ENCODE data around the gene ZNF519. TPM values are rescaled to one million over a fixed set of nuclear protein-coding genes. Genes with fewer than 3 reads are reported as not detected.
"Not testable (repeated sequence)": the region's sequence is repeated elsewhere in the genome, so short reads cannot be mapped to it uniquely, and the experiment has no call there.

Gene ZNF519
- total and polyA plus RNA-seq, 2 donors (not counting 1 experiment from before 2014, with no cell fraction given) = 5.4 to 19.5 TPM

DNA sequence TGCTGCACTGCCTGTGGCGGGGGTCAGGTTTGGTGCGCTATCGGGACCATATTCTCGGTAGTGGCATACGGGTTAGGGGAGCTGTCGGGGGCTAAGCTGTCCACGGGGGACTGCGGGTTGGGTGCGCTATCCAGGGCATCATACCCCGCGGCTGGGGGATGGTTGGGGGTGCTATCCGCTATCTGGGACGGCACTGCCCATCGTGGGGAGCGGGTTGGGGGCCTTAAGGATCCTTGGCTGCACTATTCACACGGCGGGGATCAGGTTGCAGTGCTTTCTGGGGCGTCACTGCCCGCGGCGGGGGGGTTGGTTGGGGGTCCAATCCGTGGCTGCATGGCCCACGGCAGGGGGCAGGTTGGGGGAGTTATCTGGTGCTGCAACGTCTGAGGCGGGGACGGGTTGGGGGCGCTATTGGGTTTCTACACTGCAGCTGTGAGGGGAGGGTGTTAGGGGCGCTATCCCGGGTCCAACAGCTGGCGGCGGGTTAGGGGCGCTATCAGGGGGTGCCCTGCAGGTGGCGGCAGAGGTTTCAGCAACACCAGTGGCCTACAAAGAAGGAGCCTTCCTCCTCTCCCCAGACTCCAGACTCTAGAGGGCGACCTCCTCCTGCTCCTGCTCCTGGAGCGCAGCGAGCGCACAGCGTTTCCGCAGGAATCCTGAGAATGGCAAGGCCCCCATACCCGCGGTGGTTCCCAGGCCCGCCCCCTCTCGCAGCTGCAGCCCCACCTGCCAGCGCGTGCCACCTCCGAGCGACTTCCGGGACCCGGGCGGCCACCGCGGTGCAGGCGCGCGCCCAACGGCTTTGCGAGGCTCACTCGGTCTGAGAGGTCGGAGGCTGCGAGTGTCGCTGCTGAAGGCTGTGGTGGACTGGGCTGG, 46.3 kb upstream of the ZNF519 start:
- 28% methylated on average over 46 of the region's 61 CpGs for WGBS (ENCODE audit: insufficient coverage)
- POLR2A ChIA-PET; intact Hi-C loops (cut with micrococcal nuclease); H3K79me2 ChIP-seq (ENCODE audit: control insufficient read depth, insufficient read depth, low read length); H3K27me3 Mint-ChIP-seq; H3K4me1 ChIP-seq (ENCODE audit: control insufficient read depth in 2 of 2, insufficient read depth in 2 of 2, low read length in 2 of 2); H3K27me3 ChIP-seq (replicated peaks in 1 of 4; ENCODE audit: control extremely low read depth in 1 of 4, control insufficient read depth in 3 of 4, insufficient read depth in 4 of 4, low read length in 3 of 4); H3K4me1 Mint-ChIP-seq; CTCF ChIA-PET; H3K9me3 ChIP-seq (ENCODE audit: control extremely low read depth in 1 of 3, control insufficient read depth in 2 of 3, insufficient read depth in 1 of 3, low read length in 2 of 3); H3K27ac ChIP-seq (ENCODE audit: low read length in 2 of 2); H3K9me3 Mint-ChIP-seq (ENCODE audit: insufficient read depth); H4K20me1 ChIP-seq (ENCODE audit: control insufficient read depth, insufficient read depth, low read length, poor library complexity, severe bottlenecking); H3K36me3 ChIP-seq (replicated peaks in 1 of 2; ENCODE audit: control extremely low read depth in 1 of 2, control insufficient read depth in 1 of 2, extremely low read depth in 1 of 2, insufficient read depth in 2 of 2, low read length in 1 of 2): not testable (repeated sequence)
- Mint-ChIP-seq H3K27ac (peak overlapping the region; percentile 75), H3K4me3 (peak overlapping the region; percentile 89)
- ATAC-seq (ENCODE audit: low read depth) (peak; percentile 74), DNase-seq (peak; percentile 79)
- Histone ChIP-seq H3K4me2 (replicated peaks; ENCODE audit: low read depth, low read length, poor library complexity, severe bottlenecking) (peak overlapping the region; percentile 50), H3K4me3 (ENCODE audit: control extremely low read depth in 1 of 5, extremely low read depth in 1 of 5, insufficient read depth in 1 of 5, low read depth in 2 of 5, low read length in 4 of 5) (peak overlapping the region in 4 of 5 experiments; percentile 25 to 60 (median 42)), H3K9ac (ENCODE audit: low read length) (peak overlapping the region; percentile 61), H2AFZ (ENCODE audit: insufficient read depth, low read depth, low read length, poor library complexity, severe bottlenecking) (peak overlapping the region; percentile 62)
- TF ChIP-seq, protein P1, sequence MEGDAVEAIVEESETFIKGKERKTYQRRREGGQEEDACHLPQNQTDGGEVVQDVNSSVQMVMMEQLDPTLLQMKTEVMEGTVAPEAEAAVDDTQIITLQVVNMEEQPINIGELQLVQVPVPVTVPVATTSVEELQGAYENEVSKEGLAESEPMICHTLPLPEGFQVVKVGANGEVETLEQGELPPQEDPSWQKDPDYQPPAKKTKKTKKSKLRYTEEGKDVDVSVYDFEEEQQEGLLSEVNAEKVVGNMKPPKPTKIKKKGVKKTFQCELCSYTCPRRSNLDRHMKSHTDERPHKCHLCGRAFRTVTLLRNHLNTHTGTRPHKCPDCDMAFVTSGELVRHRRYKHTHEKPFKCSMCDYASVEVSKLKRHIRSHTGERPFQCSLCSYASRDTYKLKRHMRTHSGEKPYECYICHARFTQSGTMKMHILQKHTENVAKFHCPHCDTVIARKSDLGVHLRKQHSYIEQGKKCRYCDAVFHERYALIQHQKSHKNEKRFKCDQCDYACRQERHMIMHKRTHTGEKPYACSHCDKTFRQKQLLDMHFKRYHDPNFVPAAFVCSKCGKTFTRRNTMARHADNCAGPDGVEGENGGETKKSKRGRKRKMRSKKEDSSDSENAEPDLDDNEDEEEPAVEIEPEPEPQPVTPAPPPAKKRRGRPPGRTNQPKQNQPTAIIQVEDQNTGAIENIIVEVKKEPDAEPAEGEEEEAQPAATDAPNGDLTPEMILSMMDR (IDR thresholded peaks at IDR 0.05) = peak; percentile 23

DNA sequence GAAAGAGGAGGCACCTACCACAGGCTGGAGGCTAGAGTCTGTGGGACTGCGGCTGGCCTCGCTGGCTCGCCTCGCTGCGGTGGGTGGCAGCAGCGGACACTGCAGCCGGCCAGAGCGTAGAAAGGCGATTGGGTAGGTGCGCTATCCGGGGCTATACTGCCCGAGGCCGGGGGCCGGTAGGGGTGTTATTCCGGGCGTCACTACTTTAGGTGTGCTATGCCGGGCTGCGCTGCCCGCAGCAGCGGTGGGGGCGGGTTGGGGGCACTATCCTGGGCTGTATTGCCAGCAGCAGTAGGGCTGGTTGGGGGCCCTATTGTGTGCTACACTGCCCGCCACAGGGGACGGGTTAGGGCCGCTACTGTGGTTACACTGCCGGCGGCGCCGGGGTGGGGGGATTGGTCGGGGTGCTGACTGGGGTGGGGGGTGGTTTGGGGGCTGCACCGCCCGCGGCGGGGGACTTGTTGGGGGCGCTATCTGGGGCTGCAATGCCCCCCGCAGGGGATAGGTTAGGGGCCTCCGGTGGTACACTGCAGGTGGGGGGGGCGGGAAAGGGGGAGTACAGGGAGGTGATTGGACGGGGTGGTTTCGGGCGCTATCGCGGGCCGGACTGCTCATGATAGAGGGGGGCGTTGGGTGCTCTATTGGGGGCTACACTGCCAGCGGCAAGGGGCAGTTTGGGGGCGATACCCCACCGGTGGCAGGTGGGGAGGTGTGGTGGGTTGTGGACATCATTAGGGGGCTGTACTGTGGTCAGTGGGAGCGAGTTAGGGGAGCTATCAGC, 45.5 kb upstream of the ZNF519 start:
- H3K36me3 ChIP-seq (replicated peaks in 1 of 2; ENCODE audit: control extremely low read depth in 1 of 2, control insufficient read depth in 1 of 2, extremely low read depth in 1 of 2, insufficient read depth in 2 of 2, low read length in 1 of 2); H3K4me1 ChIP-seq (ENCODE audit: control insufficient read depth in 2 of 2, insufficient read depth in 2 of 2, low read length in 2 of 2); ATAC-seq (ENCODE audit: low read depth); H3K4me2 ChIP-seq (replicated peaks; ENCODE audit: low read depth, low read length, poor library complexity, severe bottlenecking); H3K27ac Mint-ChIP-seq; H3K9me3 ChIP-seq (ENCODE audit: control extremely low read depth in 1 of 3, control insufficient read depth in 2 of 3, insufficient read depth in 1 of 3, low read length in 2 of 3); H4K20me1 ChIP-seq (ENCODE audit: control insufficient read depth, insufficient read depth, low read length, poor library complexity, severe bottlenecking); POLR2A ChIA-PET; H2AFZ ChIP-seq (ENCODE audit: insufficient read depth, low read depth, low read length, poor library complexity, severe bottlenecking); H3K4me3 ChIP-seq (ENCODE audit: control extremely low read depth in 1 of 5, extremely low read depth in 1 of 5, insufficient read depth in 1 of 5, low read depth in 2 of 5, low read length in 4 of 5); H3K27me3 ChIP-seq (replicated peaks in 1 of 4; ENCODE audit: control extremely low read depth in 1 of 4, control insufficient read depth in 3 of 4, insufficient read depth in 4 of 4, low read length in 3 of 4); H3K9me3 Mint-ChIP-seq (ENCODE audit: insufficient read depth); H3K79me2 ChIP-seq (ENCODE audit: control insufficient read depth, insufficient read depth, low read length); intact Hi-C loops (cut with micrococcal nuclease); H3K27me3 Mint-ChIP-seq; H3K4me1 Mint-ChIP-seq; H3K9ac ChIP-seq (ENCODE audit: low read length); DNase-seq; CTCF ChIA-PET; H3K27ac ChIP-seq (ENCODE audit: low read length in 2 of 2): not testable (repeated sequence)
- 95% methylated on average over 29 of the region's 48 CpGs for WGBS (ENCODE audit: insufficient coverage)
- peak overlapping the region; percentile 37 for H3K4me3 Mint-ChIP-seq

DNA sequence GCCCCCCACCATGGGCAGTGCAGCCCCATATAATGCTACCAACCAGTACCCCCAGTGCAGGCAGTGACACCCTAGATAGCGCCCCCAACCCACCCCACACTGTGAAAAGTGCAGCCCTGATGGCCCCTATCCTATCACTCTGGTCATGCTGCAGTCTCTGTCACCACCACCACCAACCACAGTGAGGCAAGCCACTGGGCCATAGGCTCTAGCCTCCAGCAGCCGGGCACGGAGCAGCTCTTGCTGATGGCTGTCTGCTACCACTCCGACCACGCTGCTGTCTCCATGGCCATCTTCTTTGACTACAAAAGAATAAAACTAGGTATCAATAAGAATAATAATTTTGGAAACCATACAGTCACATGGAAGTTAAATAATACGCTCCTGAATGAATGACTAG, 43.2 kb upstream of the ZNF519 start:
- H2AFZ ChIP-seq (ENCODE audit: insufficient read depth, low read depth, low read length, poor library complexity, severe bottlenecking); H3K27me3 Mint-ChIP-seq; intact Hi-C loops (cut with micrococcal nuclease); H3K27ac ChIP-seq (ENCODE audit: low read length in 2 of 2); H3K4me3 Mint-ChIP-seq; H3K36me3 ChIP-seq (replicated peaks in 1 of 2; ENCODE audit: control extremely low read depth in 1 of 2, control insufficient read depth in 1 of 2, extremely low read depth in 1 of 2, insufficient read depth in 2 of 2, low read length in 1 of 2); POLR2A ChIA-PET; H4K20me1 ChIP-seq (ENCODE audit: control insufficient read depth, insufficient read depth, low read length, poor library complexity, severe bottlenecking); DNase-seq; H3K27ac Mint-ChIP-seq; H3K4me1 Mint-ChIP-seq; CTCF ChIA-PET; H3K27me3 ChIP-seq (replicated peaks in 1 of 4; ENCODE audit: control extremely low read depth in 1 of 4, control insufficient read depth in 3 of 4, insufficient read depth in 4 of 4, low read length in 3 of 4); H3K9ac ChIP-seq (ENCODE audit: low read length); H3K79me2 ChIP-seq (ENCODE audit: control insufficient read depth, insufficient read depth, low read length); H3K4me3 ChIP-seq (ENCODE audit: control extremely low read depth in 1 of 5, extremely low read depth in 1 of 5, insufficient read depth in 1 of 5, low read depth in 2 of 5, low read length in 4 of 5); ATAC-seq (ENCODE audit: low read depth); H3K9me3 ChIP-seq (ENCODE audit: control extremely low read depth in 1 of 3, control insufficient read depth in 2 of 3, insufficient read depth in 1 of 3, low read length in 2 of 3); H3K4me2 ChIP-seq (replicated peaks; ENCODE audit: low read depth, low read length, poor library complexity, severe bottlenecking); H3K4me1 ChIP-seq (ENCODE audit: control insufficient read depth in 2 of 2, insufficient read depth in 2 of 2, low read length in 2 of 2); H3K9me3 Mint-ChIP-seq (ENCODE audit: insufficient read depth): not testable (repeated sequence)
- 100% methylated on average over 2 of the region's 6 CpGs for WGBS (ENCODE audit: insufficient coverage)
